Activated gamma-delta T cell treated with anti-CD3 and anti-CD28 coated beads, Interleukin-2, amount 50 U/mL, for 16 hours (primary cell): ENCODE data around the gene RAE1.

Experiments
- DNase-seq: peaks from one replicate; pipeline ENCODE4 v3.0.0-alpha.2; 2020; ENCODE audit warnings: low read depth

Gene RAE1

DNA sequence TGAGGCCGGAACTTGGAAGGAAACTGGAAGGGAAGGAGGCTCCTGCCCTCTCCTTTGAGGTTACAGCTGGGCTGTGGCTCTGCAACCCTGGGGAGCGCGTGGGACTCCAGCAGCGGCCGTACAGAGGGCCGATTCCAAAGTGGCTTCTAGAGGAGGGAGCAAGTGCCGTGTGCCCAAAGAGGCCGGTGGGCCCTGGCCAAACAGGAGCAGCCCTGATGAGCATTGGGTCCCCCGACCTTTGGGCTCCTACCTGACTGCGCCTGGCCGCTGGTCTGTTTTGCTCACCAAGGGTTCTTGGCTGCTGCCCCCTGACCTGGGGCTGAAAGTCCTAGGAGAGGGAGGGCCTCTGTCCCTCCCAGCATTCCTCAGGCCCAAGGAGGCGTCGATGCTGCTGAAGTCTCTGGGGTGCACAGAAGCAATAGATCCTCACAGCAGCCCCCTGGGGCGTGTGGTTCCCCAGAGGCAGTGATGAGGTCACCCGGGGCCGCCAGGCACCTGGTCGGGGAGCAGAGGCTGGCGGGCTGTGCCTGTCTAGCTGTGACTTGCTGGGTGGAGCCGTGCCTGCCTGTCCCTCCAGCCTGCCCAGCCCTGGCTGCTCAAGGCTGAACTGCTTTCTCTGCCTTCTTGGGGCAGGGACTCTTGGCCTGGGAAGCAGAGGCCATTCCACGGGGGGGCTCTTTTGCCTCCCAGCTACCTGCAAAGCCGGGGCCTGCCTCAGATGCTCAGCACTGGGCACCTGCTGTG, 49.9 kb downstream of the RAE1 start:
- DNase-seq, result no peak

GRCh38 chr20:57401565-57401918, 50.5 kb downstream of the RAE1 start:
- DNase-seq, result no peak

- no peak for DNase-seq
These were observed 51.4 kb downstream of the RAE1 start for GRCh38 chr20:57402206-57403125.

DNA sequence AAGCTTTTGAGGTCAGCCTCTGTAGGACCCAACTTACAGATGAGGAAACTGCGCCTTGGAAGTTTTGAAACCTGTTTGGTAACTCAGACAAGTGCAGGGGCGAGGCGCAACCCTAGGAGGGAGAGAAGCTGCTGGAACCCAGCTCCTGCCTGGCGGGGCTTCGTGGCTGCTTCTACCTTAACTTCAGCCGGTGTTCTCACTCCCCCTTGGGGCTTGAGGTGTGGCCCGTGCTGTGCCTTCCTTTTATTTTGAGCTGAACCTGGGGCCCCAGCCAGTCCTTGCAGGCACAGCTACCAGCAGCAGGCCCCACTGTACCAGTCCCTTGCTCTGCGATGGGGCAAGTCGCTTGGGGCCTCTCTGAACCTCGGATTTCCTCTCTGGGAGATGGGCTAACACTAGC, 52.2 kb downstream of the RAE1 start:
- no peak for DNase-seq

- no peak for DNase-seq
These were observed 53.0 kb downstream of the RAE1 start for GRCh38 chr20:57404006-57404405.

DNA sequence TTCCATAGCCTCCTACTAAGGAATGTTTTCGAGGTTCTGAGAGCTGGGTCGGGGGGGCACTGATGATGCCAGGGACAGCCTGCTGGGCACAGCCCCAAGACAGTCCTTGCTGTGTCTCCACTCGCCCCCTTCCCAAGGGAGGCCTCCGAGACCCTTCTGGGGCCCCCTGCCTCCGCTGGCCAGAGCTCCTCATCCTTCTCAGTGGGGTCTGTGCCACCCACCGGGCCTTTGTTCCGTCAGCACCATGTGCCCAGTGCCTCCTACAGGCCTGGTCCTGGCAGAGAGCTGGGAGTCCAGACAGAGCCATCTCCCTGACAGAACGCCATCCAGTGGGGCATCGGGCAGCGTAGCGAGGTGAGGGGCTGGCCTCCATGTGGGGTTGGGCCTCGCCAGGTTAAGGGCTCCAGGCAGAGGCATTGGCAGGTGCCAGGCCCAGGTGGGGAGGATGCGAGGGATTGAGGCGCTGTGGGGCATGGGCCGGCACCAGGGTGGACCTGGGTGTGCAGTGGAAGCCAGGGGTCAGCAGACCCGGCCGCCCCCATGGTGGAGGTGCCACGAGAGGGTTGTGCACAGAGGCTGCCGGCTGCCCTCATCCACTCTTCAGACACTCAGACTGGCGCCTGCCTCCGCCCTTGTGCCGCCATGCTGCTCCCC, 53.5 kb downstream of the RAE1 start:
- DNase-seq, result no peak

DNA sequence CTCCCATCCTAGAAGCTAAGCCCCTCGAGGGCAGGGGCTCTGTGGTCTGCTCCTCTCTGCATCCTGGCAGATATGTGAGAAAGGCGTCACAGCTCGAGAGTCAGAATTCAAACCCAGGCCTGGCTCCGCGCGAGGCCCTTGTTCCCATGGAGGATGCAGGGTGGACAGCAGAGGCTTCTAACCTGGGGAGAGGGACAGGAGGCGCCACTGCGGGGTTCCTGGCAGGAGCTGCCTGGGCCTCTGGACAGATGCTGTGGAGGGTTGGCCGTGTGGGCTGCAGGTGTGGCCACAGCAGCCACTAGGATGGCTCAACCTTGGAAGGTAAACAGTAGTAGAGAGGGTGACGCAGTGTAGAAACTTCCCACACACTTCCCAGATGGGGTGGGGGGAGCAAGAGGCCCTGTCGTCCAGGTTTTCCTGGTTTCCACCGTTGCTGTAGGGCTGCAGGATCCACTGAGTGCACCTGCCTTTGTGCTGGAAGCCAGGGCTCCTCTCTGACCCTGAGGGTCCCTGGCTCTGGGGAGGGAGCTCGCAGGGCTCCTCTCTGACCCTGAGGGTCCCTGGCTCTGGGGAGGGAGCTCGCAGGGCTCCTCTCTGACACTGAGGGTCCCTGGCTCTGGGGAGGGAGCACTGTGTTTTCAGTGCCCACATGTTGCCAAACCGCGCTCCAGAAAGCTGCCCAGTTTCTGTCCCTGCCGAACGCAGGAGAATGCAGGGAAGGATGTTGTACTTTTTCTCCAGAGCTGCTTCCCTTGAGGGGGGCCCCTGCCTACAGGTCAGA, 54.4 kb downstream of the RAE1 start:
- DNase-seq, result no peak

DNA sequence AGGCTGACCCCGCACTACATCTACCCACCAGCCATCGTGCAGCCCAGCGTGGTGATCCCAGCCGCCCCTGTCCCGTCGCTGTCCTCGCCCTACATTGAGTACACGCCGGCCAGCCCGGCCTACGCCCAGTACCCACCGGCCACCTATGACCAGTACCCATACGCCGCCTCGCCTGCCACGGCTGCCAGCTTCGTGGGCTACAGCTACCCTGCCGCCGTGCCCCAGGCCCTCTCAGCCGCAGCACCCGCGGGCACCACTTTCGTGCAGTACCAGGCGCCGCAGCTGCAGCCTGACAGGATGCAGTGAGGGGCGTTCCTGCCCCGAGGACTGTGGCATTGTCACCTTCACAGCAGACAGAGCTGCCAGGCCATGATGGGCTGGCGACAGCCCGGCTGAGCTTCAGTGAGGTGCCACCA, 56.5 kb downstream of the RAE1 start:
- no peak for DNase-seq

DNA sequence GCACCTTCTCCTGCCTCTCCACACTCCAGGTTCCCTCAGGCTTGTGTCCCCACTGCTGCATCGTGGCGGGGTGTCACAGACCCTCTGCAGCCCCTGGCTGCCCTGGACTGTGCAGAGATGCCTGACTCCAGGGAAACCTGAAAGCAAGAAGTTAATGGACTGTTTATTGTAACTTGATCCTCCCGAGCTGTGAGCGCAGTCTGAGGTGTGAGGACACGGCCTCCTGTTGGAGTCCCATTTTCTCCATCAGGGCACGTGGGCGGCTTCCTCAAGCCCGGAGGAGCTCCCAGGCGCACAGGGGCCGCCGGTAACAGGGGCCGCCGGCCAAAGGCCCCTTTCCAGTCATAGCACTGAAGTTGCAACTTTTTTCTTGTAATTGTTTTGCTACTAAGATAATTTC, 57.1 kb downstream of the RAE1 start:
- DNase-seq, result no peak

- DNase-seq, result no peak
These were observed 57.6 kb downstream of the RAE1 start for GRCh38 chr20:57408536-57409233.

DNA sequence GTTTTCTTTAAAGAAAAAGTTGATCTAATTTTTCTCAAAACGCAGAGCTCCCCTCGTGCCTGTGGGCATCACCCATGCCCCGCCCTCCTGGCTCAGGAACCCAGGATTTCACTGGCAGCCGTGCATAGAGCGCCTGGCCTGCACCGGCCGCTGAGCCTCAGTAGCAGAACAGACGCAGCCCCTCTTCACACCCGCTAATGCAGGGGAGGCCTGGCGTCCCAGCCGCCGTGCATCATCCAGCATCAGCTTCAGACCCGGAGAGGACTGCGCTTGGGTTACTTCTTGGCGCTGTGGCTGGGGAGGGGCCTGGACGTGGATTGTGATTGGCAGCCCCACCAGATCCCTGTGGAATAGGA, 58.2 kb downstream of the RAE1 start:
- no peak for DNase-seq

DNA sequence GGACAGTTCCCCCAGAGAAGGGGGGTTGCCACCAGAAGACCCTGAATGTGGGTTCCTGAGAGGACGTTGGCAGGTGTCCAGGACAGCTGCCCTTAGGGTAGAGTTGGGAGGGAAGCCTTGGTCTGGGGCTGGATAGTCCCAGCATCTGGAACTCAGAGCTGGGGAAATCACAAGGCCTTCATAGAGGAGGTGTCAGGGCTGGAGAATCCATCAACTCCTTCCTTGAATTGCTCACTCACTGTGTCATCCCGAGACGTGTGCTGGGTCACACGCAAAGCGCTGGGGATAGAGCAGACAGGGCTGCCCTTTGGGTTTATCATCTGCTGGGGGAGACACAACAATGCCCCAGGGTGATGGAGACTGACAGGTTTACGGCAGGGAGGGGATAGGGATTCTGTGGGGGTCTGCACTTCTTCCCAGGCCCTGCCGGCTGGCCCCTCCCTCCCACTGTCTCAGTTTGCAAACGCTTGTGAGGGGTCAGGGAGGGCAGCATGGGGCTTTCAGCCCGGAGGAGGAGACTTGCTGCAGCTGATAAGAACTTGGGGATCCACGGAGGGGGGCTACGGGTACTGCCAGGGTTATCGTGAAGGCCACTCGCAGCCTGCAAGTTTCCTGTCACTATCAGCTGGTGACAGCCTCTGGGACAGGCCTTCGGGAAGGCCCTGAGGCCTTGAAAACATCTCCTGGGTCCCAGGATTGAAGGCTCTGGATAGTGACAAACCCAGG, 58.8 kb downstream of the RAE1 start:
- no peak for DNase-seq

- no peak for DNase-seq
These were observed 59.4 kb downstream of the RAE1 start for GRCh38 chr20:57410398-57410920.

- DNase-seq, result no peak
These were observed 59.9 kb downstream of the RAE1 start for GRCh38 chr20:57410924-57411323.

DNA sequence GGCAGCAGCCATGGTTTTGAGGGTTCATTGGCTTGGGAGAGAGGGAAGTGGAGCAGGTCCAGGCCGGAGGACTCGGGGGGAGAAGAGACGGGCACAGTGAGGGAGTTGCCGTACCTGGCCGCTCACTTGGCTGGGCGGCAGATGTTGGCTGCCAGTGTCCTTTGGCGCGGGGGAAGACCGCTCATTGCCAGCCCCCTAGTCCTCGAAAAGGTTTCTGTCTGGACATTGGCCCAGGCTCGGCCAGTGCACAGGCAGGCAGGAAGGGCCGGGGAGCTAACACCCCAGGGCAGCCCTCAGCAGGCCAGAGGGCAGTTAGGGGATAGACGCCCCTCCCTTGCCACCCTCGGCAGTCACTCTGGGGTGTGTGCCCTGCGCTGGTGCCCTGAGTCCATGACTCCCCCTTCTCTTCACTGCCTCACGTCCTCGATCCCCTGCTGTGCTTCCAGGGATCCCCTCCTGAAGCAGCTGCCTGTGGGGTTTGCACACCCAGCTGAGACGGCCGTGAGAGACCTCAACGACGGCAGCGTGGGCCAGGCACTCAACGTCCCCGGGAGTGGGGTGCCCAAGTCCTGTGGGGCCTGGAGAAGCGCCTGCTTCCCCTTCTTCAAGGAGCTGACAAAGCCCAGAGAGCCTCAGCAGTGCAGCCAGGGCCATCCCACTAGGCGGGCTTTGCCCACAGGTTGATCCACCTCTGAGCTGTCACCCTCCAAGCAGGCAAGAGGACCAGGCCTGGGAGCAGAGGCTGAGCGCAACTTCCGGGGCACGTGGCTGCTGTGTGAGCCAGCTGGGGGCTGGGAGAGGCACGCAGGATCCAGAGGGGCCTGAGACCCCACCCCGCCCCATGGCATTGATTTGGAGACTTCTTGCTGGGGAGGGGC, 60.6 kb downstream of the RAE1 start:
- no peak for DNase-seq

DNA sequence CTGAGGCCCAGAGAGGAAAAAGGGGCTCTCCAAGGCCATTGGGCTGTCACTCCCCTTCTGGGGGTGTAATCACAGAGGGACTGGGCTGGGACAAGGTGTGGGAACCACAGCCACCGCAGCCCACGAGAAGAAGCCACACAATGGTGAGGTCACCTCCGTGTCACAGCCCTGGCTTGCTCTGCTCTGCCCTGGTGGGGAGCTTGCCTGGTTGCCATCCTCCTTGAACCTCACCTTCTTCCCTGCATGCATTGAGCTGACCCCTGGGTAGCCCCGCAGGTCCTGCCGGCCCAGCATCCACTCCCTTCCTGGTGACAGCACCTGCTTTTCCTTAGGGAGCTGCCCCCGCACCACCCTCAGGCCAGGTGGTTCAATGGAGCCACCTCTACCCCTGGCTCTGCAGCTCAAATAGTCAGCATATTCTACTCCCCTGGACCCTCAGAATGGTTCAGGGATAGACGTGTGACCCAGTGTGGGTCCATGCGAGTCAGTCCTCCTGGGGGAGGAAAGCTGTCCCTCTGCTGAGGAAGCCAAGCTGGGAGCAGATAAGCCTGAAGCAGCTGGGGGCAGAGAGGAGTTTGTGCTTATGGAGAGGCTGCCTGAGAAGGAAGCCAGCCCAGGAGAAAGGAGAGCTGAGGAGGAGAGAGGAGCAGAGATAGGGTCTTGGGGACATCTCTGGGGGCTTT, 61.4 kb downstream of the RAE1 start:
- no peak for DNase-seq

DNA sequence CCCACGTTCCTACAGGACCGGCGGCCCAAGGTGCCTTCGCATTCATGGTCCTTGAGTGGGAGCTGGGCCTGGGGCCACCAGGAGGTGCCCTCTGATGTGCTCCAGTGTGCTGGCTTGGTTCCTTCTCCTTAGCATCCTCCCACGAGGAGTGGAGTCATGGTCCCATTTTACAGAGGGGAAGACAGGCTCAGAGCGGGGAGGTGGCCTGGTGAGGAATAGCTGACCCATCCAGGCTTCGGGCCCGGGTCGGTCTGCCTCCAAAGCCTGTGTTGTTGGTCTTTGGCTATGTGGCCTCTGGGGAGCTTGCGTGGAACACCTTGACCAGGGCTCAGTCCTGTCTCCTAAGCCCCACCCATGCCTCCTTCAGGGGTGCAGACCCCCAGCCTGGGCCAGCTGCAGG, 62.9 kb downstream of the RAE1 start:
- no peak for DNase-seq

GRCh38 chr20:57414867-57415592, 64.0 kb downstream of the RAE1 start:
- no peak for DNase-seq
